SHP77 (cell line): Measurements from ENCODE around the gene RBMXL3.

Experiments
- DNase-seq, 2 experiments: peaks; one replicate each; lab custom pipeline; 2025; lab: John Stamatoyannopoulos, UW

The RBMXL3 gene

DNA sequence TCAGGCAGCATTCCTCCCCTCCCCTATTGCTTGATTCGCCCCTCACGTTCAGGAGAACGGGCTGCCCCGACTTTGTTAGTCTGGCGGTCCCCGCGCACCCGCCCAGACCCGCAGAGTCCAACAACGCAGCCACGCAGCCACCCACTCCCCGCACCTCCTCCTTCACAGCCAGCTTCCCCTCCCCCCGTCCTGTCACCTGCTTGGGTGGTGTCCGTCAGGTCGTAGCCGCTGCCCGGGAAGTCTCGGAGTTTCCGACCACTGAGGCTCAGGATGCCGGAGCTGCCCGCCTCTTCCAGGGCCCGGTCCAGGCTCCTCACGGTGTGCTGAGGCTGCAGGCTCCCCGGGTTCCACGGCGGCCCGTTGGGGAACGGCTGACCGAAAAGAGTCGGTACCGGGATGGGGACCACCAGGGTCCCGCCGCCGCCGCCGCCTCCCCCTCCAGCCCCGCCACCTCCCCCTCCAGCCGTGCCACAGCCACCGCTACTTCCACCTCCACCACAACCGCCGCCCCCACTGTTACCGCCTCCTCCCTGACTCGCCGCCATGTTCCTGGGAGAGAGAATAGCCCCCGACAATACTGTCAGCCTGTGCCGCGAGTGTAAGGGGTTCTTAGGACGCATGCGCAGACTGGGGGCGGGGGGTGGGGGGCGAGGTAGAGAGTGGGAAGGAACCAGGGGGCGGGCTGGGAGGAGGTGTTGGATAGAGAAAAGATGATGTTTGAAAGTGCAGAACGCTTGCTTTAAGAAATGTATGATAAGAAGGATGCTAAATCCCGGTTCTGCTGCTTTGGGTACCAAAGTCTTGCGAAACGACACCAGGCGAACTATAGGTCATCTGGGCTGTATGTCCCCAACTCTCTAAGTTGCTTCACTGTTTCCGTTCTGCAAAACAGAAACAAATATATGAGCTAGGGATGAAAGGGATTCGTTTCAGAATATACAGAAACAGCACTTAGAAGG is 44.6 kb downstream of the RBMXL3 start, which contains the start of gene LRCH2:
LRCH2 (minus strand) TSS at position 600 of the 959 bp plus-strand sequence; CDS start at position 545, 55 bp downstream.
- no peak for DNase-seq

DNA sequence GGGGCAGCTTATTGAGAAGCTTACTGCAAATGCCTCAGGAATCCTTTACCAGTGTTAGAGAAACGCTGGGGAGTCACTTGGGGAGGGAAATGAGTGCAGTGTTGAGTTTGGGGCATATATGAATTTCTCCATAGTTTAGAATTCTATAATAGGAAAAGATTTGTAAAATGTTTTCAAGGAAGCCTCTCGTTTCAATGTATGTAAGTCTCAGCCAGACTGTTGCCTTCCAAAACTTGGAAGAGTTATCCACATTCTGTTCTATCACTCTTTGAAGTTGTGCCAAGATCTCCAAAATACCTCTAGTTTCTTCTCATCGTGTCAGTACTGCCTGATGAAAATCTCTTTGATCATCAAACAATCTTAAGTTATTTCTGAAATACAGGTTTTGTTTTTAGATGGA is 45.3 kb downstream of the RBMXL3 start:
- DNase-seq, result no peak

DNA sequence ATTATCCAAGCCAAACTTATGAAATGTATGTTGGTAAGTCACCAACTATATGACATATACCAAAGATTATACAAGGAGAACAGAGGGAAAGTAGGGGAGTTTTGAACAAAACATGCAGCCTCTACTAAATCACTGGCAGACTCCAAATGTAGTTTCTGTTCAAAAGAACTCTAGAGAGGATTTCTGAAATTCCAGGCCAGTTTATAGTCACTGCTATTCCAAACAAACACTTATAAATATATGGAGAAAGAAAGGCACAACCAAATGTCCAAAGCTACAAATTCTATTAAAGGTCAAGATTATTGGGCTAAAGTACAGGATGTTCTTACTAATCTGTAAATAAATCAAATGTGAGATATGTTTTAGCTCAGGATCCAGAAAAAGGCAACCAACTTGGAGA is 47.4 kb downstream of the RBMXL3 start:
- no peak for DNase-seq

DNA sequence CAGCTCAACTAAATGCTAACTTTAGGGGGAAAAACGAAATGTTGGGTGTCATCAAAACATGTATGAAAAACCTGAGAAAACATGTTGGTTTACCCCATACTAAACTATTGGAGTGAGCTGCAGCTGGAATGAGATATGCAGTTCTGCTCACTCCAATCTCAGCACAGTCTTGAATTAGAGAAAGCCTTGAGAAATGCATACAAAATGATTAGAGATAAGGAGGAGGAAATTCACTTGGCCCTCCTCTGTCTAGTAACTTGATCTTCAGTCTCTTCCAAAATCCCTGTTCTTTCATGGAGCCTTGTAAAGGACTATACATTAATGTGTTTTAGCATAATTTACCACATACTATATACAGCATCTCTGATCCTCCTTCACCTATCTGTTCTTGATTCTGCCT is 47.8 kb downstream of the RBMXL3 start:
- DNase-seq, result no peak
